Ecto neural progenitor cell (in vitro differentiated cells): ENCODE data around the gene ZNF511.

Experiments
- DNase-seq: peaks from one replicate; pipeline ENCODE4 v3.0.0-alpha.2; 2018; ENCODE audit warnings: low spot score

ZNF511 gene

GRCh38 chr10:133274751-133275683 lies 33.7 kb upstream of the ZNF511 start:
- no peak for DNase-seq

GRCh38 chr10:133275684-133276092 lies 33.0 kb upstream of the ZNF511 start:
- DNase-seq, result no peak

- no peak for DNase-seq
Observed at GRCh38 chr10:133276100-133276434, 32.6 kb upstream of the ZNF511 start.

GRCh38 chr10:133276435-133277201 lies 32.1 kb upstream of the ZNF511 start, which contains the start of gene ADAM8:
TSS of gene ADAM8 (minus strand) at chr10:133276868. CDS start at chr10:133276817, 51 bp downstream.
- DNase-seq, result peak; percentile 72

GRCh38 chr10:133277277-133277992 lies 31.3 kb upstream of the ZNF511 start:
- DNase-seq, result no peak

- no peak for DNase-seq
Observed at GRCh38 chr10:133277993-133278576, 30.6 kb upstream of the ZNF511 start.

- DNase-seq, result no peak
Observed at GRCh38 chr10:133278577-133279265, 30.0 kb upstream of the ZNF511 start.

- no peak for DNase-seq
Observed at GRCh38 chr10:133279326-133280226, 29.1 kb upstream of the ZNF511 start.

- no peak for DNase-seq
Observed at GRCh38 chr10:133280391-133281059, 28.2 kb upstream of the ZNF511 start.

GRCh38 chr10:133281084-133281483 lies 27.6 kb upstream of the ZNF511 start:
- DNase-seq, result no peak

GRCh38 chr10:133281628-133282372 lies 26.9 kb upstream of the ZNF511 start:
- DNase-seq, result no peak

GRCh38 chr10:133282846-133283390 lies 25.8 kb upstream of the ZNF511 start:
- DNase-seq, result no peak

GRCh38 chr10:133283931-133284330 lies 24.8 kb upstream of the ZNF511 start:
- no peak for DNase-seq

- no peak for DNase-seq
Observed at GRCh38 chr10:133285217-133285616, 23.5 kb upstream of the ZNF511 start.

- no peak for DNase-seq
Observed at GRCh38 chr10:133286366-133286765, 22.3 kb upstream of the ZNF511 start.

- DNase-seq, result no peak
Observed at GRCh38 chr10:133287832-133288500, 20.7 kb upstream of the ZNF511 start.

- DNase-seq, result no peak
Observed at GRCh38 chr10:133289761-133290160, 19.0 kb upstream of the ZNF511 start.
